ENCODE data around the gene GAS6.

GRCh38 chr13:113912596-113912995, 48.7 kb upstream of the GAS6 start:
- TF ChIP-seq ARNT (IDR thresholded peaks at IDR 0.05) = no peak
- TF ChIP-seq PKNOX1 (IDR thresholded peaks at IDR 0.05) = no peak
